Endodermal cell (in vitro differentiated cells): ENCODE data around the gene MCTP2. TPM values are rescaled to one million over a fixed set of nuclear protein-coding genes. Genes with fewer than 3 reads are reported as not detected.

Experiments
- DNase-seq: peaks from one replicate; pipeline ENCODE4 v3.0.0-alpha.2; 2017
- H3K27ac ChIP-seq: 2 replicates; pipeline ENCODE4 v1.5.1; 2013; ENCODE audit warnings: mild to moderate bottlenecking, low read depth, low read length, moderate library complexity
- H3K27me3 ChIP-seq: 2 replicates; pipeline ENCODE4 v1.6.1; 2013; ENCODE audit warnings: mild to moderate bottlenecking, low read length, moderate library complexity; ENCODE audit not compliant: insufficient read depth, control insufficient read depth, poor library complexity, severe bottlenecking
- H3K36me3 ChIP-seq: 2 replicates; pipeline ENCODE4 v1.7.0; 2013; ENCODE audit warnings: mild to moderate bottlenecking, low read length, moderate library complexity; ENCODE audit not compliant: control insufficient read depth, insufficient read depth
- H3K4me1 ChIP-seq: one replicate; pipeline ENCODE4 v1.7.0; 2013; ENCODE audit warnings: low read length; ENCODE audit not compliant: control insufficient read depth, insufficient read depth
- H3K4me3 ChIP-seq: 2 replicates; pipeline ENCODE4 v1.5.1; 2013; ENCODE audit warnings: mild to moderate bottlenecking, low read length, moderate library complexity
- H3K9ac ChIP-seq: 2 replicates; pipeline ENCODE4 v1.6.1; 2013; ENCODE audit warnings: mild to moderate bottlenecking, low read length, moderate library complexity; ENCODE audit not compliant: poor library complexity, severe bottlenecking; ENCODE audit errors: extremely low read depth
- H3K9me3 ChIP-seq: 2 replicates; pipeline ENCODE4 v1.6.1; 2013; ENCODE audit warnings: mild to moderate bottlenecking, low read length, moderate library complexity; ENCODE audit not compliant: control insufficient read depth
- H3K27ac Mint-ChIP-seq: 2 replicates; pipeline ENCODE4 v1.8.0; 2020; ENCODE audit warnings: mixed read lengths
- H3K27me3 Mint-ChIP-seq: 2 replicates; pipeline ENCODE4 v1.8.0; 2021; ENCODE audit warnings: mild to moderate bottlenecking, mixed read lengths; ENCODE audit not compliant: insufficient read depth
- H3K36me3 Mint-ChIP-seq: 2 replicates; pipeline ENCODE4 v1.8.0; 2020; ENCODE audit warnings: low read depth, mixed read lengths
- H3K4me1 Mint-ChIP-seq: 2 replicates; pipeline ENCODE4 v1.8.0; 2020; ENCODE audit warnings: mixed read lengths
- H3K4me3 Mint-ChIP-seq: 2 replicates; pipeline ENCODE4 v1.8.0; 2020; ENCODE audit warnings: mild to moderate bottlenecking, moderate library complexity, mixed read lengths
- H3K9me3 Mint-ChIP-seq: 2 replicates; pipeline ENCODE4 v1.8.0; 2020; ENCODE audit warnings: mild to moderate bottlenecking, mixed read lengths
- CTCF ChIP-seq: fragments of 200-600 bp; sonication (generic); conservative IDR thresholded peaks from 2 replicates; pipeline ENCODE4 v1.5.0; 2021; ENCODE audit warnings: antibody characterized with exemption, mild to moderate bottlenecking
- WGBS, 2 experiments: methylation state at CpG; one replicate each; pipeline versions ENCODE4 v1.1.5 to v1.1.7; 2013; ENCODE audit warnings: missing lambda C conversion rate in 2 of 2, mixed read lengths in 1 of 2; ENCODE audit not compliant: insufficient coverage in 1 of 2, insufficient read length in 1 of 2; 5-methylcytosine and 5-hydroxymethylcytosine counted together
- total RNA-seq, 2 donors: library from RNA; stranded (reverse); fragmentation: NEBNext Ultra II Directional in 1 of 2; extraction: Animal tissue kit (Norgen Biotek cat#: 25700) in 1 of 2; gene quantifications; 2 replicates in 1 of 2; 3 replicates in 1 of 2; pipeline ENCODE4 v1.2.1, GENCODE V29; 2021

Gene MCTP2
- total RNA-seq, 2 donors from 2014 or later, result 9.2 to 12.1 TPM

GRCh38 chr15:94279736-94280135 lies 48.4 kb downstream of the MCTP2 start:
- Histone ChIP-seq H3K9ac (no peak overlapping the region), H3K4me3 (no peak overlapping the region), H3K9me3 (no peaks in the 10 kb centered on the region), H3K4me1 (no peaks in the 10 kb centered on the region), H3K36me3 (no peaks in the 10 kb centered on the region), H3K27ac (no peak overlapping the region), H3K27me3 (no peaks in the 10 kb centered on the region)
- Mint-ChIP-seq H3K4me1 (peaks cover 15% of the 10 kb centered on the region), H3K9me3 (no peaks in the 10 kb centered on the region), H3K4me3 (no peak overlapping the region), H3K27me3 (no peaks in the 10 kb centered on the region), H3K36me3 (no peaks in the 10 kb centered on the region), H3K27ac (no peak overlapping the region)
- DNase-seq, result no peak
- WGBS, 2 experiments, result 92% methylated on average over 2 of the region's 2 CpGs; no CpG with 5 or more reads in 1 of the 2 experiments
- TF ChIP-seq CTCF, result no peak

- Histone ChIP-seq H3K9me3 (no peaks in the 10 kb centered on the region), H3K4me1 (no peaks in the 10 kb centered on the region), H3K9ac (no peak overlapping the region), H3K27ac (no peak overlapping the region), H3K27me3 (no peaks in the 10 kb centered on the region), H3K4me3 (no peak overlapping the region), H3K36me3 (no peaks in the 10 kb centered on the region)
- no peak for TF ChIP-seq CTCF
- Mint-ChIP-seq H3K27ac (no peak overlapping the region), H3K9me3 (no peaks in the 10 kb centered on the region), H3K4me3 (no peak overlapping the region), H3K27me3 (no peaks in the 10 kb centered on the region), H3K36me3 (no peaks in the 10 kb centered on the region), H3K4me1 (peaks cover 15% of the 10 kb centered on the region)
- no peak for DNase-seq
- no CpG with 5 or more reads among the region's 3 CpGs for WGBS, 2 experiments
Observed at GRCh38 chr15:94280301-94280700, 48.9 kb downstream of the MCTP2 start.

DNA sequence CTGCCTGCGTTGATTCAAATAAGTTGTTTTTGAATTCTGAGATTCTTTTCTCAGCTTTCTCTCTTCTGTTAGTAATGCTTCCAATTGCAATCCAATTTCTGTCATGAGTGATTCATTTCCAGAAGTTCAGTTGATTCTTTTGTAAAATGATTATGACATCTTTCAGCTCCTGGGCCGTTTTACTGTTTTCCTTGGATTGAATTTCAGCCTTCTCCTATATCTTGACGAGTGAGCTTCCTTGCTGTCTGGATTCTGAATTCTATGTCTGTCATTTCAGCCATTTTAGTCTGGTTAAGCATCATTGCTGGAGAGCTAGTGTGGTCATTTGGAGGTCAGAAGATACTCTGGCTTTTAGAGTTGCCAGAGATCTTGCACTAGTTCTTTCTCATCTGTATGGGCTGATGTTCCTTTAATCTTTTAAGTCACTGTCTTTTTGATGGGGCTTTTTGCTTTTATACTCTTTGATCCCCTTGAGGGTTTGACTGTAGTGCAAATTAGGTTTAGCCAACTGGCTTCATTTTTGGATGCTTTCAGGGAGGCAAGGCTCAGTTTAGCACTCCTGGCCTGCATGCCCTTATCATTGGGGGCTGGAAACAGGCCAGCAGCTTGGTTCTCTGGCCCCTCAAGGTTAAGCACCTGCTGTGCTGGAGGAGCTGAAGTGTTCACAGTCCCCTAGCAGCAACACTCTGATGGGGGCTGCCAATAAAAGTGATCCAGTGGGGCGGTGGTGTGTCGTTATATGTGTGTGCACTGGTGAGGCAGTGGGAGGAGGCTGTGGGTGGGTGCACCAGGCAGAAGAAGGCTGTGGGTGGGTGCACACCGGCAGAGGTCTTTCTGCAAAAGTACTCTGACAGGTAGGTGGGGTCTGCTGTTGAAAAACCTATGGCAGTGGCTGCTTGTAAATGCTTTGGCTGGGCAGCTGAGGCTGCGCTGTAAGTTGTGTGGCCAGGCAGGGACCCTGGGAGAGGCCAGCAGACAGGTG lies 51.2 kb downstream of the MCTP2 start:
- H3K9ac ChIP-seq, result no peak overlapping the region
- no peaks in the 10 kb centered on the region for H3K4me1 ChIP-seq
- Mint-ChIP-seq H3K9me3 (no peaks in the 10 kb centered on the region), H3K27me3 (no peaks in the 10 kb centered on the region), H3K4me1 (peaks cover 12% of the 10 kb centered on the region), H3K27ac (no peak overlapping the region), H3K36me3 (no peaks in the 10 kb centered on the region), H3K4me3 (no peak overlapping the region)
- no peaks in the 10 kb centered on the region for H3K36me3 ChIP-seq
- H3K27ac ChIP-seq, result no peak overlapping the region
- no peaks in the 10 kb centered on the region for H3K27me3 ChIP-seq
- no peak for TF ChIP-seq CTCF
- DNase-seq, result no peak
- no peak overlapping the region for H3K4me3 ChIP-seq
- no peaks in the 10 kb centered on the region for H3K9me3 ChIP-seq
- WGBS, 2 experiments, result 82 to 92% methylated on average over 5 to 7 of the region's 7 CpGs
